ENCODE measurements around the gene GPC5.
"Not testable (repeated sequence)": the region's sequence is repeated elsewhere in the genome, so short reads cannot be mapped to it uniquely, and the experiment has no call there.

The GPC5 gene

GRCh38 chr13:91368676-91369440, 29.6 kb upstream of the GPC5 start:
- DNase-seq (ENCODE audit: low read depth in 1 of 2, low spot score in 1 of 2), result no peak

GRCh38 chr13:91369441-91369831, 29.0 kb upstream of the GPC5 start:
- no peak for DNase-seq (ENCODE audit: low read depth in 1 of 2, low spot score in 1 of 2)

- DNase-seq (ENCODE audit: low read depth in 1 of 2, low spot score in 1 of 2), result no peak
Measured at GRCh38 chr13:91370501-91370900, 27.9 kb upstream of the GPC5 start.

GRCh38 chr13:91372911-91373310, 25.5 kb upstream of the GPC5 start:
- no peak for DNase-seq (ENCODE audit: low read depth in 1 of 2, low spot score in 1 of 2)

- no peak for DNase-seq (ENCODE audit: low read depth in 1 of 2, low spot score in 1 of 2)
Measured at GRCh38 chr13:91375116-91375729, 23.2 kb upstream of the GPC5 start.

- DNase-seq (ENCODE audit: low read depth in 1 of 2, low spot score in 1 of 2), result no peak
Measured at GRCh38 chr13:91381371-91381770, 17.1 kb upstream of the GPC5 start.

GRCh38 chr13:91383836-91384235, 14.6 kb upstream of the GPC5 start:
- DNase-seq (ENCODE audit: low read depth in 1 of 2, low spot score in 1 of 2), result no peak

GRCh38 chr13:91384896-91385295, 13.5 kb upstream of the GPC5 start:
- DNase-seq (ENCODE audit: low read depth in 1 of 2, low spot score in 1 of 2), result no peak

GRCh38 chr13:91389186-91389585, 9.2 kb upstream of the GPC5 start:
- no peak for DNase-seq (ENCODE audit: low read depth in 1 of 2, low spot score in 1 of 2)

GRCh38 chr13:91397595-91397994, 826 bp upstream of the GPC5 start:
- DNase-seq (ENCODE audit: low read depth in 1 of 2, low spot score in 1 of 2), result no peak

GRCh38 chr13:91399189-91400062, 1.0 kb downstream of the GPC5 start:
- DNase-seq (ENCODE audit: low read depth in 1 of 2, low spot score in 1 of 2), result peak in 1 of 2 donors; percentile 1

GRCh38 chr13:91400063-91400399, 1.6 kb downstream of the GPC5 start:
- DNase-seq (ENCODE audit: low read depth in 1 of 2, low spot score in 1 of 2), result no peak

- no peak for DNase-seq (ENCODE audit: low read depth in 1 of 2, low spot score in 1 of 2)
Measured at GRCh38 chr13:91400671-91401070, 2.2 kb downstream of the GPC5 start.

GRCh38 chr13:91401920-91402319, 3.5 kb downstream of the GPC5 start:
- DNase-seq (ENCODE audit: low read depth in 1 of 2, low spot score in 1 of 2), result no peak

- no peak for DNase-seq (ENCODE audit: low read depth in 1 of 2, low spot score in 1 of 2)
Measured at GRCh38 chr13:91405240-91405639, 6.8 kb downstream of the GPC5 start.

- DNase-seq (ENCODE audit: low read depth in 1 of 2, low spot score in 1 of 2), result no peak
Measured at GRCh38 chr13:91406619-91407018, 8.2 kb downstream of the GPC5 start.

- DNase-seq (ENCODE audit: low read depth in 1 of 2, low spot score in 1 of 2), result no peak
Measured at GRCh38 chr13:91408971-91409370, 10.6 kb downstream of the GPC5 start.

GRCh38 chr13:91416579-91416978, 18.2 kb downstream of the GPC5 start:
- not testable (repeated sequence) for DNase-seq (ENCODE audit: low read depth in 1 of 2, low spot score in 1 of 2)

- DNase-seq (ENCODE audit: low read depth in 1 of 2, low spot score in 1 of 2), result no peak
Measured at GRCh38 chr13:91417660-91418325, 19.4 kb downstream of the GPC5 start.

- no peak for DNase-seq (ENCODE audit: low read depth in 1 of 2, low spot score in 1 of 2)
Measured at GRCh38 chr13:91426913-91427312, 28.5 kb downstream of the GPC5 start.

GRCh38 chr13:91438674-91439073, 40.3 kb downstream of the GPC5 start:
- not testable (repeated sequence) for DNase-seq (ENCODE audit: low read depth in 1 of 2, low spot score in 1 of 2)

Measured in stimulated activated CD4-positive, alpha-beta T cell treated with anti-CD3 and anti-CD28 coated beads, Interleukin-15, amount 100 ng/mL, for 1 hour (primary cell).